Measurements from ENCODE around the gene MRPL58.
A peak's percentile ranks its signal among the peaks of the same experiment; 100 is the strongest.

MRPL58 gene

GRCh38 chr17:74999523-74999922 lies 12.9 kb upstream of the MRPL58 start (continued):
- TF ChIP-seq ZBTB48 (tag by site-specific recombination; IDR thresholded peaks at IDR 0.05): no peak
- no peak for TF ChIP-seq ZNF184 (tag by site-specific recombination; IDR thresholded peaks at IDR 0.05)
- TF ChIP-seq ELK4 (IDR thresholded peaks at IDR 0.05; ENCODE audit: borderline replicate concordance, low read depth, low read length): no peak
- no peak for TF ChIP-seq ZNF658 (tag by site-specific recombination; IDR thresholded peaks at IDR 0.05)
- TF ChIP-seq GFI1B (tag by site-specific recombination; IDR thresholded peaks at IDR 0.05): no peak
- no peak for TF ChIP-seq ZNF707 (tag by site-specific recombination; IDR thresholded peaks at IDR 0.05)
- TF ChIP-seq ZNF561 (tag by site-specific recombination; IDR thresholded peaks at IDR 0.05; ENCODE audit: borderline replicate concordance): no peak
- no peak for TF ChIP-seq GLIS1 (tag by site-specific recombination; IDR thresholded peaks at IDR 0.05)
- TF ChIP-seq WT1 (tag by site-specific recombination; IDR thresholded peaks at IDR 0.05): no peak
- no peak for TF ChIP-seq ZNF248 (tag by site-specific recombination; IDR thresholded peaks at IDR 0.05)

GRCh38 chr17:75001915-75002843 lies 10.3 kb upstream of the MRPL58 start:
- no peaks in the 10 kb centered on the region; the same call in 1 of the 2 replicates for H3K4me1 ChIP-seq (ENCODE audit: control insufficient read depth, insufficient read depth, low read length)
- peak; percentile 79 for TF ChIP-seq ZNF394 (tag by site-specific recombination; IDR thresholded peaks at IDR 0.05; ENCODE audit: borderline replicate concordance)
- peak; percentile 93 for TF ChIP-seq ZIC2 (tag by site-specific recombination; IDR thresholded peaks at IDR 0.05)
- TF ChIP-seq ZNF140 (tag by site-specific recombination; IDR thresholded peaks at IDR 0.05): no peak
- peaks cover 11 to 49% of the 10 kb centered on the region in 2 experiments; a peak in 2 of 3 replicates for H3K36me3 ChIP-seq (ENCODE audit: control insufficient read depth in 2 of 2, insufficient read depth in 1 of 2, low read length in 2 of 2)
- no peaks in the 10 kb centered on the region for H3K9me3 ChIP-seq (ENCODE audit: control insufficient read depth, insufficient read depth, low read depth, low read length)
- ChIA-PET CTCF (no interaction called here), POLR2A (interaction anchor here (1.4 kb wide), 1 partner anchor 10 kb away, joined by 5 read pairs; the partner anchor contains the start of gene MRPL58)
- no peak overlapping the region for H3K27ac ChIP-seq (ENCODE audit: extremely low read depth, low read depth, low read length)
- H3K4me3 ChIP-seq (ENCODE audit: low read depth, low read length): no peak overlapping the region

- ChIA-PET POLR2A (interaction anchor here (2.1 kb wide), 1 partner anchor 9 kb away, joined by 12 read pairs; the partner anchor contains the start of gene MRPL58), CTCF (interaction anchor here (0.6 to 0.7 kb wide), 2 partner anchors 9 to 46 kb away, joined by 3 to 4 read pairs; no protein-coding TSS in a partner anchor)
- H3K4me3 ChIP-seq (ENCODE audit: low read depth, low read length): no peak overlapping the region
- no peaks in the 10 kb centered on the region for H3K9me3 ChIP-seq (ENCODE audit: control insufficient read depth, insufficient read depth, low read depth, low read length)
- no peak overlapping the region for H3K27ac ChIP-seq (ENCODE audit: extremely low read depth, low read depth, low read length)
- no peaks in the 10 kb centered on the region; the same call in 1 of the 2 replicates for H3K4me1 ChIP-seq (ENCODE audit: control insufficient read depth, insufficient read depth, low read length)
- peaks cover 11 to 49% of the 10 kb centered on the region in 2 experiments; a peak in 2 of 3 replicates for H3K36me3 ChIP-seq (ENCODE audit: control insufficient read depth in 2 of 2, insufficient read depth in 1 of 2, low read length in 2 of 2)
- no peak for TF ChIP-seq ZIC2 (tag by site-specific recombination; IDR thresholded peaks at IDR 0.05)
- no peak for TF ChIP-seq ZBTB7A (tag by site-specific recombination; IDR thresholded peaks at IDR 0.05; ENCODE audit: low read depth)
- no peak for TF ChIP-seq ZNF354C (tag by site-specific recombination; IDR thresholded peaks at IDR 0.05; ENCODE audit: borderline replicate concordance, low read depth)
- no peak for TF ChIP-seq ZNF10 (tag by site-specific recombination; IDR thresholded peaks at IDR 0.05)
- no peak for TF ChIP-seq TSHZ1 (tag by site-specific recombination; IDR thresholded peaks at IDR 0.05; ENCODE audit: borderline replicate concordance)
- TF ChIP-seq ZNF248 (tag by site-specific recombination; IDR thresholded peaks at IDR 0.05): no peak
- TF ChIP-seq ZNF362 (tag by site-specific recombination; IDR thresholded peaks at IDR 0.05): no peak
- no peak for TF ChIP-seq ZNF785 (tag by site-specific recombination; IDR thresholded peaks at IDR 0.05)
- no peak for TF ChIP-seq ZNF621 (tag by site-specific recombination; IDR thresholded peaks at IDR 0.05)
- no peak for TF ChIP-seq SCRT1 (tag by site-specific recombination; IDR thresholded peaks at IDR 0.05; ENCODE audit: borderline replicate concordance)
- TF ChIP-seq BCL6B (tag by site-specific recombination; IDR thresholded peaks at IDR 0.05): no peak
Measured at GRCh38 chr17:75003070-75003956, 9.2 kb upstream of the MRPL58 start.
